NCI-H748 (cell line): ENCODE data around the gene RASL11B.

Source experiments
- DNase-seq: peaks from one replicate; lab custom pipeline; 2025; ENCODE audit not compliant: unreplicated experiment; lab: John Stamatoyannopoulos, UW

The RASL11B gene

DNA sequence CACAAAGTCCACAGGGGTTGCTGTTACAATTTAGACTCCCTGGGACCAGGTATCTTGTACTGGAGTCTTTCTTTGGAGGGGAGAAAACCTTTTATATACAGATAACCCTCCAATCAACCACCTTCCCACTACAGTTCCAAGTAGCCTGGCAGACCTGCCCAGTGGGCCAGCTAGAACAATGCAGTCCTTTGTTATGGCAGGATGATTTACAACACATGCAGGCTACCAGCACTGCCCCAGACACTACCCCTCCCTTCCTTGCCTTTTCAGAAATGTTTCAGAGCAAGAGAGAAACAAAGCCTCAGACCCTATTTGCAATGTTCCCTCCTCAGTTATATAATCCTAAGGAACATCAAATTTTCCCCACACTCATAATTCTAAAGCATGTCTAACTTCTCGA lies 11.1 kb downstream of the RASL11B start:
- DNase-seq = peak; percentile 46

DNA sequence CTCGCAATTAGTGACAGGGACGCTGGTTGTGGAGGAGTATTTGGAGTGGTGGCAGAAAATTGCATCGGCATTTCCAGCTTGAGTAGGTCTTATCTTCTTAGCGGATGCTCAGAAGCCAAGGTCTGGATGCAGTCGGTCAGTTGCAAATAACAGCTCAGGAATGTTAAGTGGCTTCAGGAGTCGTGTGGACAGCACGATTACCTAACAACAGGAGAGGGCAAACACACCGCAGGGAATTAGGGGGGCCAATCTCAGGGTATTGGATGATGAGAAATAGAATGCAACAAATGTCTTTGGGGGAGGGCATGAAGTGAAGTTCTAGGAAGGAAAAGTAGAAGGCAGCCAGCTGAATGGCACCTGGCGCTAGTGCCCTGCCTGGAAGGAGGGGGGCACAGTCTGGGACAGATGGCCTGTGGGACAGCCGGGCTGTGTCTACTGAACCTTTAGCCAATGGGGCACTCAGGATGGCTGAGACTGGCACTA lies 11.8 kb downstream of the RASL11B start:
- DNase-seq = no peak

DNA sequence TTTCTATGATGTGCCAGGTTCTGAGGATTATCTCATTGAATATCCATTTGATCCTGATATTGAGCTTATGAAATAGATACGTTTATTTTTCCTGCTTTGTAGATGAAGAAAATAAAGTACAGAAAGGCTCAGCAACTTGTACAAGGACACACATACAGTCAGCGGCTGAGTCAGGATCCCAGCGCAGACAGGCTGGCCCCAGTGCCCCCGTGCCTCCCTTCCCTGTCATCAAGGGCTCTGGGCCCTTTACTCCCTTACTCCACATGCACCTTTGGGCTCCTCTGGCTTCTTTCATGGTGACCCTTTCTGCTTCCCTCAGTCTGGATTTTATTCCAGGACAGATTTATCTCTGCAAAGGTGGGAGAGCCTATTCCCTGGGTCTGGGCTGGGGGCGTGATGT lies 12.8 kb downstream of the RASL11B start:
- no peak for DNase-seq

DNA sequence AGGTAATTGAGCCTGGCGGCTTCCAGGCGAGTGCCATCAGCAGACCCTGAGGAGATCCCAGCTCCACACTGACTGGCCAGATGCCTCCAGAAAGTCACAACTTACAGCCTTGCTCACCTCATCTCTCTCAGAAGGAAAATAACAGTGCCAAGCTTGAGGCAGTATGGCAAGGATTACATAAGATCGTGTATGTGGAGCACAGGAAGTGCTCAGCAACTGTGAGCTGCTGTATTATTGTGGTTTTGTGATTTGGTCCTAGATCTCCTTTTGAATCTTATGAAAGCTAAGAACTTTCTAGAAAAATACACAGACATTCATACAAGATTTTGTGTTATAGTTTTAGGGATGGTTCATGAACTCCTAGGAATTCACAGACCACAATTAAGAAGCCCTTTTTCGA lies 14.0 kb downstream of the RASL11B start:
- DNase-seq = no peak

DNA sequence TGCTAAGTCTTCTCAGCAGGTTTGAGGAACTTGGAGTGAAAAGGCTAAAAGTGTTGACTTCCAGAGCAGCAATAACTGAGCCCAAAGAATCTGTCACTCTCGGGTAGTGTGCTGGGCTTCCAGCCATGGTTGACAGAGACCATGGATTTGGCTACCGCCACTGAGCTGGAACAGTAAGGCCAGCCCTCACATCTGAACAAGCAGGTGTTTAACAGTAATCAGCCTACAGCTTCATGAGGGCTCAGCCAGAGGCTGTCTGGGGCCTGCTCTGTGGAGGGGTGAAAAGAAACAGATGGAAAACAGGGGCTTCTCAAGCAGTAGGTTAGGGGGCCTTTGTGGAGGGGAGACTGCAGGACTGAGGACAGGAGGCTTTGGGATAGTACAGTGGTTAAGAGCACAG lies 14.9 kb downstream of the RASL11B start:
- DNase-seq = no peak

DNA sequence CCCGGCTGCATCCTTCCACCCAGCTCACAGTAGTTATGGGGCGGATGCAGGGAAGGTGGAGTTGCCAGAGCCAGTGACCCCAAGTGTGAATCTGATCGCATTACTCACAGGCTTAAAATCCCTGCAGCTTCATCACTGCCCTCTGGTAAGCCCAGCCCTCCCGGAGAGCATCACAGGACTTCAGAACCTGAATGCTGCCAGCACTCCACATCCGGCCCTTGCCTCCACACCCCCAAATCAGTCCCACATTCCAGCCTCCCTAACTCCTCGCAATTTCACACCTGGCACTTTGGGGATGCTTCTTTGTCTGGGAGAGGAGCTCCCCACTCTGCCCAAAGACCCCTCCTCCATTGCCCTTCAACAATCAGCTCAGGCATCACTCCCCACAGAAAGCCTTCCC lies 15.6 kb downstream of the RASL11B start:
- DNase-seq = no peak

DNA sequence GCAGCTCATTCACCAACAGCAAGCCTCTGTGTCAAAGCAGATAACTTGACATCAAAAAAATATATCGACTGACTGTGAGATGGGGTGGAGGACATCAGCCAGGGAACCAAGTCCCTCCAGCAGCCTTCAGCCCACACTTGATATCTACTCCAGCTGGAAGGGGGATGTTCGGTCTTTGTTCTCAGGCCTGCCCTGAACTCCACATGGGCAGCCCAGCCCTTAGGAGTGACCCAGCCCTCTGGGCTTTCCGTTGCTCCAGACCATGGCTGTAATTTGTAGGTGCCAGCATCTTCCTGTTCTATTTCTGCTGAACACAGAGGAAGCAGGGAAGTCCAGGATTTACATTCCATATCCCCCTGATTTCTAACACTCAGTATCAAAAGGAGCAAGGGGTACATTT lies 17.4 kb downstream of the RASL11B start:
- no peak for DNase-seq

DNA sequence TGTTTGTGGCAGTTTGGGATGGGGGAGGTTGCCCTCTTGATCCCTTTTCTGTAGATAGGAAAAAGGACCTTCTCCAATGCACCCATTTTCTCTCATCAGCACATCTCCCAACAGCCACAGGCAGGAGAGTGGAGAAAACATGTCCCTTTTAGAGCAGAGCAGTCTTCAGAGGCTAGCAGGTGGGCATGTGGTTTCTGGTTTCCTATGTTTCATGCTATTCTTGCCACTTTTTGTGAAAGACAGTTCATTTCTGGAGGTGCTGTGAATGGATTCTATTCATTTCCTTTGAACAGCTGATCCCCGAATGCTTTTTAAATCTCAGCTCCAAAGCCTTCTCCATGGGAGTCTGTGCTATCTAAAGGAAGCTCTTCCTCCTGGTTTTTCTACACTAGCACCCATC lies 18.9 kb downstream of the RASL11B start:
- no peak for DNase-seq

DNA sequence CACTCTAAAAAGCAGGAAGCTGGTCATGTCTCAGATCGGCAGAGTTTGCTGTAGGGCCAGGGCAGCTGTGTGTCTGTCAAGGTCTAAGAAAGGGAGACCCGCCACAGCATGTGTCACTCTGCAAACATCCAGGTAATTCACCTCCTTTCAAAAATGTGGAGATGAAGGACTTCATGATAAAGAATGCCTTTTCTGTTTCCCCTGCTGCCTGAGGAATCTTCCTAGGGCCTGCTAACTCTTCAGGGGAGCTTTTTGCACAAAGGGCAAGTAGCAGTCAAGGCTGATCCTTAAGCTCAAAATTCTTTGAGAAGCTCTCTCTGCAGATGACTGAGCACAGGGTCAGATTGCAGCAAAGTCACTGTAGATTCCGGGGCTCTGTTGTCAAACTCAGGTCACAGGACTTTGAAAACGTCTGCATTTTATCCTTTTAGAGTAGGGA lies 21.1 kb downstream of the RASL11B start:
- no peak for DNase-seq

DNA sequence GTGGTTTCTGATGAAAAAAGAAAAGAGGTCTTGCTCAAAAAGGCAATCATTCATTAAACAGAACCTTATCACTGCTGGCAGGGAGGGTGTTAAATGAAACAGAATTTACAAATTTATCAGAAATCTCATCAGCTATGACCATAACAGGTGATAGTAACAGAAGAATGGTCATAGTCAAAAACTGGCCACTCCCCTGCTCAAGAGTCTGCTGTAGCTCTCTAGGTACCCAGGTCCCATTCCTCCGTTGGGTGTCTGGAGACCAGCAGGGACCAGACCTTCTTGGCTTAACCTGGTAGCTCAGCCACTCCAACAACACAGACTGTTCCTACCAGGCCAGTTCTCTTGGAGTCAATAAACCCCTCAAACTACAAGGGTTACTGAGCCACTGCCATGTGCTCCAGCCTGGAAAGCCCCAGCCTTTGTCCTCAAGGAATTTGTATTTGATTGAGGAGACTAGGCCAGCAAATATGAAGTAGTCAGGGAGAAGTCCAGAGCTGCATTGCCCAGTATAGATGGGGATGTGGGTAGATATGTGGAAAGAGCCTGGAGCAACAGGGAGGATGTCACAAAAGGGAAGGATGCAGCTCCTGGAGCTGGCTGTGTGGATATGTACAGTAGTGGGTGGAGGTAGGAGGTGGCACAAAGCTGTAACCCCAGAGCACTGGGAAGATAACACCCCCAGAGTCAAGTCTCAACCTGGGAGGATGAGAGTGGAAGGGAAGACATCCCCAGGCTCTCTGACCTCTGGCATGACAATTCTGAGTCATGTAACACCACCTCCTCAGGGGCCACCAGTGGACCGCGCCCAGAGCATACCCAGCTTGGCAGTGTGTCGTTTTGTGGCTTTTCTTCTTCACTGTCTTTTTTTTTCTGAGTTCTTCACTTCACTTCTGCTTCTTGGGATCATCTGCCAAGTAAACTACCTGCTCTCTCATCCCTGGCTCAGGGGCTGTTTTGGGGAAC lies 21.9 kb downstream of the RASL11B start:
- no peak for DNase-seq

DNA sequence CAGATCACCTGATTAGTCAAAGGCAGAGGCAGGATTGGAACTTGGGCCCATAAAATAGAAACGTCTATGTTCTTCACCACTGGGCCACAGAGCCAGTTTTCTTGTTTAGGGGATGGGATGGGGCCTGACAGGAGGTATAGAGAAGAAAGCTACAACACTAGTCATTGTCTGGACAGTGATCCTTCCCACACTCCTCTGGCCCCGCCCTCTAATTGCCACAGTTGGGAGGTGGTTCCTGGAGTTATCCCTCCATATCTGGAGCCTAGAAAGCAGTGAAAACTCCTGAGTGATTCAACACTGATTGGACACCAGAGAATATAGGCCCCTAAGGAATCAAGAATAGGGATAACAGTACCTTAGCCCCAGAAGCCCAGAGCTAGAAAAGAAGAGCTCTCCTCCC lies 22.9 kb downstream of the RASL11B start:
- no peak for DNase-seq

DNA sequence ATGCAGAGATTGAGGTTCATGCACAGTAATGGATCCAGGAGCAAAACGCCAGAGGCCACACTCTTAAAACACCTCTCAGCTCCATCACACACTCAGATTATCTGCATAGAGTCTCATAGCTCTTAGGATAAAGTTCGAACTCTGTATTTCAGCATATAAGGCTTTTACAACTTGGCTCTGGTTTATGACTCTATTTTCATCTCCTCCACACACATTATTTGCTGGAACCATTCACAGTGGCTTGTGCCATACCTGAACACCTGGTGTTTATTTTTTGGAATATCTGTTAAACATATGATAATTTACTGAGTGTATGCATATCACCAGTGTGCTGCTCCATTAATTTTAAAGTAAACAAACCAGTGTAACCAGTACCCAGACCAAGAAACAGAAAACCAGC lies 27.2 kb downstream of the RASL11B start:
- no peak for DNase-seq

DNA sequence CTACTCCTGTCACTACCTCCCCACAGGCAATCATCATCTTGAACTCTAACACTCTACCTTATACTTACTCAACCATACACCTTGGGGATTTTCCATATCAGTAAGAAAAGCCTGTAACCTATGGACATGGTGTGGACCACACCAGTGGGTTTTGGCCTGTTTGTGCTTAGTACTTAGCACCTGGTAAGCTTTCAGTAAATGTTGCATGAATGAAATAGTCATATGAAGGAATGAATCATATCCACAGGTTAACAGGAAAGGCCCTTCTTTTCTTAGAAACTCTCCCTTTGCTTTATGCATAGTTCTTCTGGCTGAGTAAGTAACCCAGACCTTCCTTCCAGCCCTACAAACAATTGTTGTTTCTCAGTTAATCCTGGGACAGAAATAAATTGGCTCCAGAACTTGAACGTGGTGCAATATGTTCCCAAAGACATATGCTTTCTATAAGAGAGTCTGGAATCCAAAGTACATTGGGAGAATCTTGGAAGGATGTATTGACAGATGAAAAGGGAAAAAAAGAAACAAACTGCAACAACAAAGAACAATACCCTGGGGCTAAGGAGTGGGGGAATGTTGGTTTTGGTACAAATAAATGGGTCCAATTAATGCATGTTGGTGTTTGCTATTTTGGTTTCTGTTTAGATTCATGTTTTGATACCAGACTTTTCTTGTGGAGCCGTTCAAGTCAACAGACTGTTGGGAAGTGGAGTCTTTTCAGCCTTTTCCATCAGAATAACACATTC lies 27.8 kb downstream of the RASL11B start:
- no peak for DNase-seq

DNA sequence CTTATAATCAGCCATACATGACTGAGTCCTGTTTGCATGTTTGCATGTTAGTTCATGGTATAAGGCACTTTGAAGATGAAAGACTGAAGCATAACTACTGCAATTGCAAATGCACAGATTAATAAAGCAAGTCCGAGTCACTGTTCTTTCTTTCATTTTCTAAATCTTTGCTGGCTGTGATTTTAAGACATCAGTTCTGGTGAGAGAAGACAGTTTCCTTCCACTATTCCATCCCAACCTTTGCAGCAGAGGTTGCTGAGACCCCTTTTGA lies 28.3 kb downstream of the RASL11B start:
- no peak for DNase-seq

DNA sequence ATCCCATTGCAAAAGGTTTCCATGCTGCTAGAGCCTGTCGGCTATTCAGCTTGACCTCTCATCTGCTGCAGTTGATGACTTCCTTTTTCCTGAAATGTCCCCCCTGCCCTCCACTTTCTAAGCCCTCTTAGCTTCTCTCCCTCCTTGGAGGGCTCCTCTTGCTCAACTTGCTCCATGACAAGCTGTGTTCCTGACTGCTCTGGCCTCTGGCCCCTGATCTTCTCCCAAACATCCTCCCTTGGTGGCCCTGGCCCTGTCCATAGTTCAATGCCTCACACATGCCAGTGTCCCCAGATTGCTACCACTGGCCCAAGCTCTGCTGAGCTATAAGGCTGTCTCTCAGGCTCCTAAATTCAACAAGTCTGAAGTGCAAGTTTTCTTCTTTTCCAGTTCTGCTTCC lies 29.6 kb downstream of the RASL11B start:
- no peak for DNase-seq

DNA sequence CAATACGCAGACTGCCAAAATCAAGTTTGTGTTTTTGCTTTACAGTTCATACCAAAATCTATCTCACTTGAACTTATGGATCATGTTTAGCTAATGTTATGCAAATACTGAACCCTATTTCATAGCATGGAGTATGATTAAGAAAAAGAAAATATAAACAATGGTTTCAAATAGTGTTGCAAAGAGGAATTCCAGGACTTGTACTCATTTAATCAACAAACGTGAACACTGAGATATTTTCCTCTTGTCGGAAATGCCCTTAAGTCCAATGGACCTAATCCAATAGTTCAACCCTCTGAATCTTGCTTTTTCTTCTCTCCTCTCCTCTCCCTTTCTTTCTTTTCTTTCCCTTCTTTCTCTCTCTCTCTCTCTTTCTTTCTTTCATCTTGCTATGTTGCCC lies 30.8 kb downstream of the RASL11B start:
- DNase-seq = no peak

DNA sequence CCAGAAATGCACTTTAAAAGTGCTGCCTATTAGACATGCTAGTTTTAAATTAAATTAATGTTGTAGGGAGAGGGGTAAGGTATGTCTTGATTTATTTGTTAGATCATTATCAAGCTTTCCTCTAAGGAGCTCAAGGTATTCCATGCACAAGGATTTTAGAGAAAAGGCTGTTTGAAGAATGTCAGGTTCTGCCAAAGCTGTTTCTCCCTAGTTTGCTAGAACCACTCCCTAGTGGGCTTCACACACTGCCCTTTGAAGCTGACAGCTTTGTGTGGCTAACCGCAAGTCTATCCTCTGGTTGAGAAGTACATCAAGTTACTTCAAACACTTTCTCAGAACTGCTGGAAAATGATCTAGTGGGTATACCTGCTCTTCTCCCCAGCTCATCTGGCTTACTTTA lies 32.3 kb downstream of the RASL11B start:
- no peak for DNase-seq

DNA sequence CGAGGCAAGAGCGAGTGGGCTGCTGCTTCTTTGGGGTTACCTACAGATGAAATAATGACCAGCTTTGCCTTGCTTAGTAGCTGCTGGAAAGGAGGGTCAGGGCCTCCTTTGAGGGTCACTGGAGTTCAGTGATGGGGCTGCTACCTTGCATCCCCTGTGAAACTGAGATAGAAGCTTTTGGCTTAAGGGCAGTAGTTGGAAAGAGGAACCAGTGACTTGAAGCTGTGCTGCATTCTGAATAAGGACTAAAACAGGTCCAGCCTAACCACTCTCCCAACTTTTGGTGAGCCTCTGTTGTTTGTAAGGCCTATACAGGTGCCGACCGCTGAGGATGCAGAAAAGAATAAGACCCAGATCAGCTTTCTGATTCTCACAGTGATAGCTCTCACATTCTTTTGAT lies 41.2 kb downstream of the RASL11B start:
- DNase-seq = no peak

DNA sequence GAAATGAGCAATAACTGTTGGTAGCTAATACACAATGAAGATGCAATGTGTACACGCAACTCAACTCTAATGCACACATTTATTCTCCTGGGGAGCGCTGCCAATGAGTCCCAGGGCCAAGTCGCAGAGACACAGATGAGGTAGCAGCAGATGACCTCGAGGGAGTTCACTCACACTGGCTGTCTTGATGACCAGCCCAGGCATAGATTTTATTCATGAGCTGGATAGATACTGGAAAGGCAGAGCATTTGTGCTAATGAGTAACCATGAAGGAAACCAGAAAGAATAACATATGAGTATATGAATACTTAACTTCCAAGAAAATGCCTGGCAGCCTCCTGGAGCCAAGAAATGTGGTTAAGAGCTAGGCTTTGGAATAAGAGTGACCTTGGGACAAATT lies 42.3 kb downstream of the RASL11B start:
- no peak for DNase-seq

DNA sequence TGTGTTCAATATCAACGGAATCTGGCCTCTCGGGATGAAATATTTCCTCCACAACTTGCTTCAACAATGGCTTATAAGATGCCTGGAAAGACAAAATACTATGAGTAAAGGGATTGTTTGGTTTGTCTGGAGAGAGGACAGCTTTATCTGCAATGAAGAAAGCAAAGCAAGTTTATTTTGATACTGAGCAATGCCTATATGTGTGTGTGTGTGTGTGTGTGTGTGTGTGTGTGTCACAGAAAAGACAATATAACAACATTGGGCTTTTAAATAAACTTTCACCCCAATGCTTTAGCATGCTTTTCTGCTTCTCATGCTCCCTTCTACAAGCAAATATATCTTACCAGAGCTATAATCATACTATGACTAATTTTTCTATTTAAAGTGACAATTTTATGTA lies 45.4 kb downstream of the RASL11B start:
- DNase-seq = no peak

DNA sequence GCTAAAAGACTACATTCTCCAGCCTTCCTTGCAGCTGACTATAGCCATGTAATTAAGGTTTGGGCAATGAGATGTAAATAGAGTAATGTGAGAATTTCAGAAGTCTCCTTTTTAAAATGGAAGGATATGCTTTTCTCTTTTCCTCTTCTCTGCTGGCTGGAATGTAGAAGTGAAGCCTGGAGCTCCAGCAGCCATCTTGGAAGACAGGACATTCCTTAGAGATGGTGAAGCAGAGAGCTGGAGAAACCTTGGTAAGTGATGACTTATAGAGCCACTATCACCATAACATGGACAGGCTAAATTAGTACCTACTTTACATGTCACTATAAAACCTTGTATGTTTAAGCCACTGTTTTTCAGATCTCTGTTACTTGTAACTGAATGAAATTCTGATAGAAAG lies 48.0 kb downstream of the RASL11B start:
- DNase-seq = no peak

DNA sequence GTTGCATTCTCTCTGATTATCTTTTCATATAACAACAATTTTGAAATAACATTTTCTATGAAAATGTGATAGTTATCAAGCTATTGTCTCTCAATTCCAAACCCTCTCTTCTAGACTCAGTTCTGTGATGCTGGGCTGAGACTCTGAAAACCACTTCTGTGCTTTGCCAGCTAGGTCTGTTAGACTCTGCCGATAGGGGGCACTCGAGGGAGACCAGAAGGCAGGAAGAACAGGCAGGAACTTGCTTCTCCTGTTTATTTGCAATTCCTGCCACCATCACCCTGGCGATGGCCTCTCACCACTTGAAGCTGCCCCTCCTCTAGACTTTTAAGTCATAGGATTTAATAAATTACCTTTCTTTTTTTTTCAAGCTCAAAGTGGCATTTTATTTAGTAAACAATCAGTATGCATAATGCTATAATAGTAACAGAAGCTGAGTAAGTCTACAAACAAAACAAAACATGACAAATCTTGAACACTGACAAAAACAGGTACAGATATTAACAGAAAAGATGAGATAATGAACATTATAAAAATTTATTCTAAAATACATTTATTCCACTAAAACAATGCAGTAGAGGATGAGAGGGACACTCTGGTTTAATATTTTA lies 49.7 kb downstream of the RASL11B start:
- DNase-seq = peak; percentile 85
